Measurements from ENCODE around the gene SAMD1. TPM values are rescaled to one million over a fixed set of nuclear protein-coding genes. Genes with fewer than 3 reads are reported as not detected.

Gene SAMD1
- total and polyA plus RNA-seq, 2 of the 13 experiments (the other 11 are each of a cell fraction or from before 2014, with no cell fraction given): 17.5 to 45.0 TPM

GRCh38 chr19:14059652-14060155, 30.8 kb downstream of the SAMD1 start (continued):
- peak; percentile 18; the same call in 1 of the 2 replicates for TF ChIP-seq IRF2 (CRISPR knock-in tag; IDR thresholded peaks at IDR 0.05)
- no peak for TF ChIP-seq HBP1 (CRISPR knock-in tag; IDR thresholded peaks at IDR 0.05; ENCODE audit: low read depth)
- TF ChIP-seq PRDM15 (CRISPR knock-in tag; IDR thresholded peaks at IDR 0.05): no peak
- 0 out of 2 replicates have a peak, but pooled peaks have one; percentile 30 for TF ChIP-seq ZNF292 (CRISPR knock-in tag; IDR thresholded peaks at IDR 0.05; ENCODE audit: borderline replicate concordance, low read depth)
- TF ChIP-seq ZFY (CRISPR knock-in tag; IDR thresholded peaks at IDR 0.05): no peak; the same call in 1 of the 2 replicates
- TF ChIP-seq ZNF629 (CRISPR knock-in tag; conservative IDR thresholded peaks at IDR 0.05): no peak
- TF ChIP-seq PATZ1 (CRISPR knock-in tag; IDR thresholded peaks at IDR 0.05): peak; percentile 100
- no peak for TF ChIP-seq ZNF17 (CRISPR knock-in tag; IDR thresholded peaks at IDR 0.05)
- peak; percentile 79 for TF ChIP-seq RXRB (CRISPR knock-in tag; IDR thresholded peaks at IDR 0.05; ENCODE audit: borderline replicate concordance)
- peak; percentile 96 for TF ChIP-seq HNF4G (IDR thresholded peaks at IDR 0.05; ENCODE audit: borderline replicate concordance, low read depth, low read length)
- peak; percentile 81; the same call in 1 of the 2 replicates for TF ChIP-seq HNF4G (CRISPR knock-in tag; IDR thresholded peaks at IDR 0.05; ENCODE audit: borderline replicate concordance, low read depth)
- TF ChIP-seq CENPX (CRISPR knock-in tag; IDR thresholded peaks at IDR 0.05): no peak
- no peak for TF ChIP-seq ZNF407 (CRISPR knock-in tag; IDR thresholded peaks at IDR 0.05; ENCODE audit: not compliant biosample characterization)
- TF ChIP-seq JUNB (CRISPR knock-in tag; IDR thresholded peaks at IDR 0.05; ENCODE audit: borderline replicate concordance): no peak
